ENCODE measurements around the gene MSRB1.
A peak's percentile ranks its signal among the peaks of the same experiment; 100 is the strongest.

The MSRB1 gene, protein sequence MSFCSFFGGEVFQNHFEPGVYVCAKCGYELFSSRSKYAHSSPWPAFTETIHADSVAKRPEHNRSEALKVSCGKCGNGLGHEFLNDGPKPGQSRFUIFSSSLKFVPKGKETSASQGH

DNA sequence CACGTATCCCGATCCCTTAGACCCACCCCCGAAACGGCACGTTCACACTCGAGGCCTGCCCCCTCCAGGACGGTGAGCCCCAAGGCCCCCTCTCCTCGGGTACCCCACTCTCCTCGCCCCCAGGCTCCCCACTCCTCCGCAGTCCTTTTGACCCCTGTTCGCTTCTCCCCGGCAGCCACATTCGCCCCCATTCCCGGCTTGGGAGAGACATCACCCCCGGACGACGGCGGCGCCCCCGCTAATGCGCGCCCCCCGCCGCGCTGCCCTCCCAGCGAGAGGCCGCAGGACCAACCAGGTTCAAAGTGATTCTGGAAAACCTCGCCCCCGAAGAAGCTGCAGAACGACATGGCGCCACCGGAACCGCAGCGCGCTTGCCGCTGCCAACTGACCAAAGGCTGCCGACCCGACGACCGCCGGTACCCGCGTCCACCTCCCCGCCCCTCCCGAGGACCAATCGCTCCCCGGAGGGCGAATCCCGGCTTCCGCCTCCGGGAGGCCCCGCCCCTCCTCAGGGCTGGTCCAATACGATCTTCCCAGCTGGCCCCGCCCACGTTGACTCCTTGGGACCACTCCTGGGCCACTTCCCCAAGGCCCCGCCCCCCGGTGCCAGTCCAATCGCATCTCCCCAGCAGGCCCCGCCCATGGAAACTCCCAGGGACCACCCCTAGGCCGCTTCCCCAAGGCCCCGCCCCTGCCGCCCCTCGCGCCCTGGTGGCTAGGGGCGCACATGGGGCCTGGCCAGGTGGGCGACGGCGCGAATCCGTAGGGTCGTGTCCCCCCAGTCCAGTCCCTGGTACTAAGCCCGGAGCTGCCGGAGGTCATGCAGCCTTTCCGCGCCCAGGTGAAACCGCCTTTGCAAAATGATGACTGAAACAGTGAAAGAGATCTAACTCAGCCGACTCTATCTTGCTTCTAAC, at the start of gene MSRB1:
TSS of gene MSRB1 (minus strand) at position 390 of the 917 bp plus-strand sequence. CDS start at position 347, 43 bp downstream.
- peak; percentile 100 for DNase-seq (ENCODE audit: low spot score)

DNA sequence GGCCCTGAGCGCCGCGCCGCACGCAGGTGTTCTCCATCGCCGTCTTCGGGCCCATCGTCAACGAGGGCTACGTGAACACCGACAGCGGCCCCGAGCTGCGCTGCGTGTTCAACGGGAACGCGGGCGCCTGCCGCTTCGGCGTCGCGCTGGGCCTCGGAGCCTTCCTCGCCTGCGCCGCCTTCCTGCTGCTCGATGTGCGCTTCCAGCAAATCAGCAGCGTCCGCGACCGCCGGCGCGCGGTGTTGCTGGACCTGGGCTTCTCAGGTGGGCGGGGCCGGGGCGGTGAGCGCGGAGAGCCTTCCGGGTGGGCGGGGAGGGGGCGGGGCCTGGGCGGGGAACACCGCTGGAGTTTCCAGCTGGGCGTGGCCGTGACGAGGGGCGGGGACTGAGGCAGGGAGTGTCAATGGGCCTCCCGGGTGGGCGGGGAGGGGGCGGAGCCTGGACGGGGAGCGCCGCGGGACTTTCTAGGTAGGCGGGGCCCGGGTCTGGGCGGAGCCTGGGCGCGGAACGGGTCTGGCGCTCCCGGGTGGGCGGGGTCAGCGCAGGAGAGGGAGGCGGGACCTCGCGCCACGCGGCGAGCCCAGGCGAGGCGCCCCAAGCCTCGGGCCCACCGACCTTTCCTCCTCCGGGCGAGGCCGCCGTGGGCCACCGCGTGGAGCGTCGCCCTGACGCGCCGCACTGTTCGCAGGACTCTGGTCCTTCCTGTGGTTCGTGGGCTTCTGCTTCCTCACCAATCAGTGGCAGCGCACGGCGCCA, 49.1 kb upstream of the MSRB1 start:
- DNase-seq (ENCODE audit: low spot score) = peak; percentile 98

DNA sequence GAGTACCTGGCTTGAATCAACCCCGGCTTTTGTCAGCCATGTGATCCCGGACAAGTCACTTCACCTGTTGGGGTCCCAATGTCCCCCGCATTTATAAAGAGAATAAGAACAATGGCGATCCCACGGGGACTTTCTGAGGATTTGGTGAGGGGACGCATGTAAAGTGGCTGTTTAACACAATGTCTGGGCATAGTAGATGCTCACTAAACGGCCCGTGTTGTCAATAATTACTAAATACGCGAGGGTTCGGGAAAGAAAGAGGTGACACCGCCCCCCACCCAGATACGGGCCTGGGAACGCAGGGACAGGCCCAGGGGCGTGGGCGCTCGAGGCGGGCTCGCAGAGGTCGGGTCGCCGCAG, 48.6 kb upstream of the MSRB1 start:
- DNase-seq (ENCODE audit: low spot score) = no peak

DNA sequence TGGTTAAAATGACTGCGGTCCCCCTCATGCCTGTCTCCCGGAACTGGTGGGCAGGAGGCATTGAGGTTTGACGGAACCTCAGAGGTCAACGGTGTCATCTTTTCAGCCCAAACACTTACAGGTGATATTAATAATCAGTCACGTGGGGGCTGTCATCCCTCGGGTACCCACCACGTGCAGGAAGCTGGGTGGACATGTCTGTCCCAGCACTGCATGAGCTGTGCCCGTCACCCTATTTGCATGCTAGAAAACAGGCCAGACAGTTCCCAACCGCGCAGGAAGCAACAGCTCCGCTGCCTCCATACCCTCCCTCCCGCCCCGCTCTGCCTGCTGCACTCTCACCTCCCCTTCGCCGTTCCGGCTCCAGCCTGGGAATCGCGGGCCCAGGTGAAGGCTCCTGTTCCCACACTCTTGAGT, 48.1 kb upstream of the MSRB1 start:
- no peak for DNase-seq (ENCODE audit: low spot score)

DNA sequence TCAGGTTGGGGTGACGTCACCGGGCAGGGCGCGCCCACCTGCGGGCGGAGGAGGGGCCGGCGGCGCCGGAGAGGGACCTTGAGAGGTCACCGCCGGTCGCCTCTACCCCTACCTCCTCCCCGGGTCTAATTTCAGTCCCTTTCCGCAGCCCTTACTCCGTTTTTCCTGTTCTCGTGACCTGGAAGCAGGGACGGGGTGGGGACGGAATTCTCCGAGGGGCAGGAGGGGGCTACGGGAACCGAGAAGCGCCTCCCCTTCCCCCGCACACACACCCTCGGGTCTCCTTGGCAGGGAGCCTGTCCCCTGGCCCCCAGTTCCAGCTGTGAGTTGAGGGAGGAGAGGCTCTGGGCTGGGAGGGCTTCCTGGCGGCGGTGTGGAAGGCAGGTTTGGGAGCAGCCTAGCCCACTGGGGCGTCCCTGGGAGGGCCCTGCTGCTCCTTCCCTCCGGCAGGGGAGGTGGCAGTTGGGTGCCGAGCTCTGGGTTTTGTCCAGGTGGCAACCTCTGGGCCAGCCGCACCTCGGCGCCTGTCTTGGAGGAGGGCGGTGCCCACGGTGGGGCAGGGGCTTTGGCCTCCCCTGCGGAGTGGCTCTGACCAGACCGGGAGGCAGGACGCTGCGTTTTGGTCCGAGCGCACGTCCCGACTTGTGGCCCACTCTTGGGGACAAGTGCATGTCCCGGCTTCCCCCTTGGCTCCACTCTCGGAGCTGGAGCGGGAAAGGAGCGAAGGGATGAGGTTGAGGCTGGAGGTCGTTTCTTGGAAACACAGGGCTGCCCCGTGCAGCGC, 47.5 kb upstream of the MSRB1 start:
- peak; percentile 69 for DNase-seq (ENCODE audit: low spot score)

DNA sequence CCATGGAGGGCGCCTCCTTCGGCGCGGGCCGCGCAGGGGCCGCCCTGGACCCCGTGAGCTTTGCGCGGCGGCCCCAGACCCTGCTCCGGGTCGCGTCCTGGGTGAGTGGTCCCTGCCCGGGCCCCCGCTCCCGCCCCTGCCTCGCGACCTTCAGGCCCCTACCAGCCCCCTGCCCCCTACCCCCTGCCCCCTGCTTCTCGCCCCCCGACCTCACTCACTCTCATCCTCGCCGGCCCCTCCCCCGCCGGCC, 47.0 kb upstream of the MSRB1 start:
- DNase-seq (ENCODE audit: low spot score) = no peak

DNA sequence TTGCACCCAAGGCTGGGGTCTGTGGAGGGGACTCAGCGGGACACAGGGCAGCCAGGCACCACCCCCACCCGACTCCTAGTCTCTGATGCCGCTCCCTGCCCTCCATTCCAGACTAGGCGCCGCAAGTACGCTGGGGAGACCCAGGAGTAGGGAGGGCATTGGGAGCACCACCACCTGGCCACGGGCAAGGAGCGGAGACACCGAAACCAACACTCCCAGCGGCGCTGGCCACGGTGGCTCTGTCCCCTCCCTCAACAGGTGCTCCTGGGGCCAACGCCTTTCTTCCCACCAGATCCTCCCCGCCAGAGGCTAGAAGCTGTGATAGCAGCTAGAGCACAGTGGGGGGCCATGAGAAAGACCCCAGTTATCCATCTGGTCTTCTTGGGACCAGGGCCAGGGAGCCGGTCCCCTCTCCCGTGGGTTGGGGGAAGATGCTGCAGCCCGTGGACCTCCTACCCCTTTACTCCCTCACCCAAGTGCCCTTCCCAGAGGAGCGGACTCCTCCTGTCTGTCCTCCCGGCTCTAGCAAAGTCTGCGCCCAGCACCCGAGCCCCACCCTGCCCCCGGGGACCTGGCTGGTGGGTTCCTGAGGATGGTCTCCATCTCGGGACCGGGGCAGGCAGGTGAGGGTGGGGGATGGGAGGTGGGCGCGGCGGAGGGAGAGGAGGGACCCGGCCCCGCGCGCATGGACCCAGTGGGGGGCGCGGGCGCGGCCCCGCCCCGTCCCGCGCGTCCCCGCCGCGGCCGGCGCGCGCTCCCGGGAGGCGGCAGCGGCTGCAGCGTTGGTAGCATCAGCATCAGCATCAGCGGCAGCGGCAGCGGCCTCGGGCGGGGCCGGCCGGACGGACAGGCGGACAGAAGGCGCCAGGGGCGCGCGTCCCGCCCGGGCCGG, 46.5 kb upstream of the MSRB1 start, which contains the start of gene SYNGR3:
TSS of gene SYNGR3 (plus strand) at position 762 of the 892 bp plus-strand sequence. CDS start 133 bp downstream, outside the sequence.
- no peak for DNase-seq (ENCODE audit: low spot score)

DNA sequence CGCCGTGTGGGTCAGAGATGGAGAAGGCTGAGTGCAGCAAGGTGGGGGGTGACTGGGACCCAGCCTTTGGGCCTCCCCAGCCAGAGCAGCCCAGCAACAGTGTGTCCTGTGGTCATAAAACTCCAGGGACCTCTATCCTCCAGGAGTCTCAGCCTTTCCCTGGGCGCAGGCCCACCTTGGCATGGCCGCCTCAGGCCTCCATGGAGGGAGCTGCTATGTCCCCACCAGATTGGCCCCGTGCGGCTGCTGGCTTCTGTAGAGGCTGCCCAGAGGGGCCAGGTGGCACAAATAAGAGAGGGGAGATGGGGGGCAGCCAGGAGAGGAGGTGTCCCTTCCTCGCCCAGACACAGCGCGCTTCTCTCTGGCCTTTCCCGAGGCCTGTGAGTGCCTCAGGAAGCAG, 44.2 kb upstream of the MSRB1 start:
- no peak for DNase-seq (ENCODE audit: low spot score)

DNA sequence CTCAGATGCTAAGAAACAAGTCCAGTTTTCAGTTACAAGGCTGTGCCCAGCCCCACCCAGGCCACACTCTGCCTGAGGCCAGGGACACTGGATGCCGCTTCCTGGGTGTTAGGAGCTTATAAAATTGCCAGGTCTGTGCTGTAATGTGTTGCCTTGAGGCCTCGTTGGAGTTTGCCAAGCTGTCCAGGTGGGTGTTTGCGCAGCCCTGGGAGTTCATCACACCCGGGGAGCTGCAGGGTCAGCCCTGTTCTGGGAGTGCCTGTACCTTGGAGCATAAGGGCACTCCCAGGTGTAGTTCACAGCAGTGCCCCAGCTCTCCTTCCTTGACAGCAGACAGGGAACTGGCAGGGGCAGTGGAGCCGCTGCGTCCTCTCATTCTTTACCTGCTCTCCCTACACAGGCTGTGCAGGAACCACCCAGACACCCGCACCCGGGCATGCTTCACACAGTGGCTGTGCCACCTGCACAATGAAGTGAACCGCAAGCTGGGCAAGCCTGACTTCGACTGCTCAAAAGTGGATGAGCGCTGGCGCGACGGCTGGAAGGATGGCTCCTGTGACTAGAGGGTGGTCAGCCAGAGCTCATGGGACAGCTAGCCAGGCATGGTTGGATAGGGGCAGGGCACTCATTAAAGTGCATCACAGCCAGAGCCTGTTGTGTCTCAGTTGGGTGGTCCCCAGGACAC, 42.6 kb upstream of the MSRB1 start:
- no peak for DNase-seq (ENCODE audit: low spot score)

DNA sequence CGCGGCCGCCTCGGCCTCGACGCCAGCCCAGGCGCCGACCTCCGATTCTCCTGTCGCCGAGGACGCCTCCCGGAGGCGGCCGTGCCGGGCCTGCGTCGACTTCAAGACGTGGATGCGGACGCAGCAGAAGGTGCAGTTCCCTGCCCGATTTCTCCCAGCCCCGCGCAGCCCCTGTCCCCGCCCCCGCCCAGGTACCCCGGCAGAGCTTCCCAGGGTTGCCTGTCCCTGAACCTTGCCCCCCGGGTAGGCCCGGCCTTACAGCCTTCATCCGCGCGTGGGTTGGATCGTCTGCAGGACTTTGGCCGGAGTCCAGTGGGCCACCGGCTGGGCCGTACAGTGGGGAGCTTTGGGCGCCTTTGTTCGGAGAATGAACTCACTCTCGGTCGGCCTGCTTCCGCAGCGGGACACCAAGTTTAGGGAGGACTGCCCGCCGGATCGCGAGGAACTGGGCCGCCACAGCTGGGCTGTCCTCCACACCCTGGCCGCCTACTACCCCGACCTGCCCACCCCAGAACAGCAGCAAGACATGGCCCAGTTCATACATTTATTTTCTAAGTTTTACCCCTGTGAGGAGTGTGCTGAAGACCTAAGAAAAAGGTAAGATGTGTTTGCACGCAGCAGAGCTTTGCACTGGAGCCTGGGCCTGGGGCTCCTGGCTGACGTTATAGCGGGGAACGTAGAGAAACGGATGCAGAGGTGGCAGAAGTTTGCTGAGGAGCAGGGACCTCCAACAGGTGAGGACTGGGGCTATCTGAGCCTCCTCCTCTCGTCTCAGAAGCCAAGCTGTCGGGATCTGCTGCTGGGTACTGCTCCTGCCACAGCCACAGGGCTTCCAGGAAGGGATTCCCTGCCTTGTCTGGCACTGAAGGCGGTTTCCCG, 41.6 kb upstream of the MSRB1 start:
- peak; percentile 72 for DNase-seq (ENCODE audit: low spot score)

DNA sequence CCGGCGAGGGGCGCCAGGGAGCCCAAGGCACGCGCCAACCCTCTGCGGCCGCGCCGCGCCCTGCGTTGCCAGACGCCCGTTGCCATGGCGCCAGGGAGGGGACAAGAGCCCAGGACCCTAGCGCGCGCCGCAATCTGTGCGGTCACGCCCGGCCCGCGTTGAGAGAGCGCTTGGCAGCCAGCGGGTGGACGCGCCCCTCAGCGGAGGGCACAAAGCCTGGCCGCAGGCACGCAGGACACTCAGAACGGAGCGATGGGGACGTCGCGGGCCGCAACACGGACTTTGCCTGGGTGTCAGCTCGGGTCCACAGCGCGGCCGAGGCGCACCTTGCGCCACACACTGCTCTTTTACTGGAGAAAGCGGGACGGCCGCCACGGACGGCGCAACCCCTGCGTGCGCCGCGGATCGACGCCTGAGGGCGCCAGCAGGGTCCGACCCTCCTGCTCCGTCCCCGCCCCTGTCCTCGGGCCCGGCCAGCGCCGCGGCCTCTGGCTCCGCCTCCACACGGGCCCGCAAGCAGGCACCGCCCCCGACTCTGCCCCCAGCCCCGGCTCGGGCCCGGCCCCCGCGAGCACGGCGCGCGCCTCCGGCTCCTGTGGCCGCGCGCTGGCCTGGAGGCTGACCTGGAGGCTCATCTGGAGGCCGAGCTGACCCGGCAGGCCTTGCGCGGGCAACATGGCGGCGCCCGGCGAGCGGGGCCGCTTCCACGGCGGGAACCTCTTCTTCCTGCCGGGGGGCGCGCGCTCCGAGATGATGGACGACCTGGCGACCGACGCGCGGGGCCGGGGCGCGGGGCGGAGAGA, 40.7 kb upstream of the MSRB1 start, which contains the start of gene GFER:
TSS of gene GFER (plus strand) at position 650 of the 803 bp plus-strand sequence. CDS start at position 676, 26 bp downstream.
- DNase-seq (ENCODE audit: low spot score) = peak; percentile 98

DNA sequence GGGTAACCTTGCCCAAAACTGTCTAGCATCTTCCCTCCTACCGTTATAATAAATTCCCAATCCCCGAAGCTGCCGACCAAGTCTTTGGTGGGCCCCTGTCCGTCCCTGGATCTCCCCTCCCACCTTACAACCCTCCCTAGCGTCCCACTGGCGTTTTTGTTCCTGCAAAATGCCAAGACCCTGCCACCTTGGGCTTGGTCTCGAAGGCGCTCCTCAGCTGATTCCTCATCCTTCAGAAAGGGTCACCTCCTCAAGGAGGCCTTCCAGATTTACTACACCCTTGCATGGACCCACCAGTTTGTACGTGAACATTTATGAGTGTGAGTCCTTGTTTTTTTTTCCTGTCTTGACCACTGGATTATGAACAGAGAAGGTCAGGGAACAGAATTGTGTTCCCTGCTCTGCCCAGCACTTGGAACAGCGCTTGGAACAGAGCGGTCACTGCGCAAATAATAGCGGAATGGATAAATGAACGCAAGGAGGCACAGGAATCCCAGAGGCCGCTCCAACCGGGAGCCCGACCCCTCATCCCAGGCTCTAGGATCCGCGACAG, 40.1 kb upstream of the MSRB1 start:
- no peak for DNase-seq (ENCODE audit: low spot score)

DNA sequence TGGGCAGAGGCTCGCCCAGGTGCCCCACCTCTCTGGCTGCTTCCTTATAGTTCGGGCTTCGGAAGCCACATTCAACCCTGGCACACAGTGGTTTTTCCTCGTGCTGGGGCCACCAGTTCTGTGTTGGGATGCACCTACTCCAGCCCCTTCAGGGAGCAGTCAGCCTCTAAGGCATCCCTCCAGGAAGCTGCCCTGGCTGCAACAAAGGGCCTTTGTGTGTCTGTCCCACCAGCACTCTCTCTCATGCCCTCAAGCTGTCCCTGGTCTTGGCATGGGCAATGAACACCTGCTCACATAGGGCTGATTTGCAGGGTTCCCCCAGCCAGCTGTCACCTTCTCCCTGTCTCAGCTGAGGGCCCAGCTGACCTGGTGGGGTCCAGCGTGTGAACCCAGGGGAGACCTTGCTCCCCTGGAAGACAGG, 39.0 kb upstream of the MSRB1 start:
- no peak for DNase-seq (ENCODE audit: low spot score)

DNA sequence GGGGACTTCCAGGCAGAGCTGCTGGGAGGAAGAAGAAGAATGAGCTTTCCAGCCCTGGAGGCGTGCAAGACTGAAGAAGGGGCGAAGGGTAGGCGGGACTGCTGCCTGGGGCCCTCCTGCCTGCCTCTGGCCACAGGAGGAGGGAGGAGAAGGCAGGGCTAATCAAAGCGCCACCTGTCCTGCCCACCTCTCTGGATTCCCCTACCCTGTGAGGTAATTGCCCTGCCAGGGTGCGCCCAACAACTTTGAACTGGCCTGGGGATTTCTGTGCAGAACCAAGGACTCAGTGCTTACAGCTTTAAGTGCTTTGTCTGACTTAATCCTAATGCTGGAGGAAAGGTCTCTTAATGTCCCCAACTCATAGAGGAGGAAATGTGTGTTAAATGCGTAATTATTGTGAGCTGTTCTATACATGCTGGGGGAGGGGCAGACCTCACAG, 38.4 kb upstream of the MSRB1 start, which contains the start of gene NOXO1:
TSS of gene NOXO1 (minus strand) at position 72 of the 439 bp plus-strand sequence. CDS start 290 bp downstream, outside the sequence.
- DNase-seq (ENCODE audit: low spot score) = no peak

DNA sequence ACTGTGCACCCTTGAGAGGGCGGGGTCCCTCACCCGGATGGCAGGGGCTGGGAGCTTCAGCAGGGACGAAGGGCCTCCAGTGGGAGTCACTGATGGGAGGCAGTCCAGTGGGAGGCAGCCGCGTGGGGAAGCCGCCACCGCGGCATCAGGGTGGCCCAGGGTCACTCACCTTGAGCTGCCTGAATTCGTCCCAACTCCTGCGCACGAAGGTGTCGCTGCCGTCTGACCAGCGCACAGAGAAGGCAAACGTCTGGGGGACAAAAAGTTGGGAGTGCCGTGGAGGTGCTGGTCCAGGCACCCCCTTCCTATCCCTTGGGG, 37.7 kb upstream of the MSRB1 start:
- DNase-seq (ENCODE audit: low spot score) = no peak

DNA sequence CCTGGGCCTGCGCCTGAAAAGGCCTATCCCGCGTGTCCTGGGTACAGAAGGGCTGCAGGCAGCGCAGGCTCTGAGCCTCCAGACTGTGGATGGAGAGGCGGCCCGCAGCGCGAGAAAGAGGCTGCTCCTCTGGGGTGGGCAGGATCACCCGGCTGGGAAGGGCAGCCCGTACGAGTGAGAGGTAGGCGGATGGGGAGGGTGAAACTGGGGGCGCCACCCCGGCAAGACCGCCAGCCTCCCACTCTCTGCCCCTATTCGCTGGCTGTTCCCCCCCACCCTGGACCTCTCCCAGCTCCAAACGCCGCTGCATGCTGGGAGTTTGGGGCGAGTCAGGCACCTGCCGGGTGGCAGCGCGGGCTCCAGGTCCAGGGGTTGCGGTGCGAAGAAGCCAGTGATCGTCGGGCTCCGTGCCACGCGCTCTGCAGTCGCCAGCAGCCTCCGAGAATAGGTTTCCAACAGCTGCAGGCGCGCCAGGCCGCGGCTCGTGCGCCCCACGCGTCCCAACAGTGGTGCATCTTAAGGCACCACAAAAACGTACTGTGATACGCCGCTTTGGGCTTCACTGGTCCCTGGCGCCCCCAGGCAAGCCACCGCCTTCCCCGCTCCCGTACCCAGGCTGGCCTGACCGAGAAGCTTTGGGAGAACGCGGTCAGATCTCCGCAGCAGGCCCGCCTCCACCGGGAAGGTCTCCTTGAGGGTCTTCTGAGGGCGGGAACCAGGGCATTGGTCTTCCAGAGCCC, 37.2 kb upstream of the MSRB1 start:
- DNase-seq (ENCODE audit: low spot score) = no peak

DNA sequence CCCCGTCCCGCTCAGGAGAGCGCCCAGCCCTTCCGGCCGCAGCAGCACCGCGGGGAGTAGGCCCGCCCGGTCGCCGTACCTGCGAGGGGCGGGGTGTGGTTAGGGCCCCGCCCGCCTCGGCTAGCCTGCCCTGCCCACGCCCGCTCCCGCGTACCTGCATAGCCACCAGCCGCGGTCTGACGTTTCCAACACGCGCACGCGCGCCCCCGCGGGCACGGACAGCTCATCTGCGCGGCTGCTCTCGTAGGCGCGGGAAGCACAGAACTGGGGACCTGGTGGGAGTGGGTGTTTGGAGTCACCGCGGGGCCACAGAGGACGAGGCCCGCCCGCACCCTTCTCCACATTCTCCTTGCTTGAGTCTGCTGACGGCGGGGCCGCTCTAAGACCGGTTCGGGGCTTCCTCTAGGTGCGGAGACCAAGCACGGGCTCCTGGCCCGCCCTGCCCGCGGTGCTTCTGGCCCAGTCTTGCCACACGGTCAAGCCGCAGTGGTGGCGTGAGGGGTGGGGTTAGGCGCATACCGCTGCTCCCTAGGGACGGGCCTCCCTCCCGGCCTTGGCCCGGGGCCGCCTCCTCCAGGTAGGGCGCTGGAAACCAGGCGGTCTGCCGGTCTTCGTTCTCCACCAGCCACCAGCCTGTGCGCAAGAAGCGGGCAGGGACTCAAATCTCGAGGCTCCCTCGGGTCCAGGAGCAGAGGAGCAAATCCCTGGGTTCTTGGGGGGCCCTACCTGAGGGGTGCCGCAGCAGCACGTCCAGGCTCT, 36.5 kb upstream of the MSRB1 start:
- peak; percentile 64 for DNase-seq (ENCODE audit: low spot score)
